ENCODE data around the gene PEX12. TPM values are rescaled to one million over a fixed set of nuclear protein-coding genes. Genes with fewer than 3 reads are reported as not detected.

The PEX12 gene
- total RNA-seq, 1 experiment from 2014 or later, result 3.9 TPM

Other genes starting within 250 kb of the PEX12 start
- 7.5 and 13.9 TPM in 2 replicates for gene SLFN11, start 204.9 kb downstream of the PEX12 start, total RNA-seq (2014; rRNA removed)
- not detected in 2 replicates for gene SLFN12, start 146.1 kb downstream of the PEX12 start, total RNA-seq (2014; rRNA removed)
- gene SLFN13, start 129.8 kb downstream of the PEX12 start, total RNA-seq (2014; rRNA removed), result 4.6 and 8.2 TPM in 2 replicates
- gene SLFN12L, start 40.9 kb downstream of the PEX12 start, total RNA-seq (2014; rRNA removed), result not detected in 2 replicates
- not detected in 2 replicates for gene SLFN14, start 17.8 kb downstream of the PEX12 start, total RNA-seq (2014; rRNA removed)
- 70.2 and 84.9 TPM in 2 replicates for gene AP2B1, start 8.8 kb upstream of the PEX12 start, total RNA-seq (2014; rRNA removed)
- 0.52 and 0.77 TPM in 2 replicates for gene RASL10B, start 153.1 kb upstream of the PEX12 start, total RNA-seq (2014; rRNA removed)
- not detected in 2 replicates for gene GAS2L2, start 174.7 kb upstream of the PEX12 start, total RNA-seq (2014; rRNA removed)
- gene C17orf50, start 182.3 kb upstream of the PEX12 start, total RNA-seq (2014; rRNA removed), result not detected in 2 replicates
- gene MMP28, start 217.1 kb upstream of the PEX12 start, total RNA-seq (2014; rRNA removed), result 1.6 and 2.4 TPM in 2 replicates
- gene TAF15, start 230.9 kb upstream of the PEX12 start, total RNA-seq (2014; rRNA removed), result 32.4 and 48.1 TPM in 2 replicates